HEK293 (cell line): ENCODE data around the gene CD68.
A peak's percentile ranks its signal among the peaks of the same experiment; 100 is the strongest.

Experiments
- GLI2 ChIP-seq: fragments of 450-650 bp; formaldehyde crosslinking; IDR thresholded peaks from 2 replicates; pipeline ENCODE4; 2017; ENCODE audit warnings: missing biosample characterization, missing genetic modification characterization, low read depth, borderline replicate concordance
- HOXC10 ChIP-seq: sonication (generic); formaldehyde crosslinking; IDR thresholded peaks from 2 replicates; pipeline ENCODE4 v1.8.1; 2023; ENCODE audit warnings: mild to moderate bottlenecking, missing genetic modification reagents
- IKZF3 ChIP-seq: fragments of 450-650 bp; IDR thresholded peaks from 2 replicates; pipeline ENCODE4 v1.5.0; 2018; ENCODE audit warnings: missing biosample characterization, mild to moderate bottlenecking, missing genetic modification characterization, moderate library complexity
- KLF10 ChIP-seq: fragments of 450-650 bp; IDR thresholded peaks from 2 replicates; pipeline ENCODE4 v1.5.1; 2018; ENCODE audit warnings: missing biosample characterization, mild to moderate bottlenecking, missing genetic modification characterization
- KLF7 ChIP-seq: fragments of 450-650 bp; formaldehyde crosslinking; IDR thresholded peaks from 2 replicates; pipeline ENCODE4 v1.5.1; 2016; ENCODE audit warnings: missing biosample characterization, missing genetic modification characterization, borderline replicate concordance
- MZF1 ChIP-seq: fragments of 450-650 bp; formaldehyde crosslinking; IDR thresholded peaks from 2 replicates; pipeline ENCODE4 v1.5.1; 2017; ENCODE audit warnings: missing biosample characterization, missing genetic modification characterization, borderline replicate concordance
- OSR2 ChIP-seq: fragments of 450-650 bp; formaldehyde crosslinking; IDR thresholded peaks from 2 replicates; pipeline ENCODE4 v1.5.1; 2016; ENCODE audit warnings: missing biosample characterization, missing genetic modification characterization
- PRDM1 ChIP-seq: fragments of 450-650 bp; formaldehyde crosslinking; IDR thresholded peaks from 2 replicates; pipeline ENCODE4; 2016; ENCODE audit warnings: missing biosample characterization, missing genetic modification characterization
- PRDM10 ChIP-seq: fragments of 450-650 bp; formaldehyde crosslinking; IDR thresholded peaks from 2 replicates; pipeline ENCODE4 v1.5.1; 2016; ENCODE audit warnings: missing biosample characterization, missing genetic modification characterization
- SP2 ChIP-seq: fragments of 450-650 bp; formaldehyde crosslinking; IDR thresholded peaks from 2 replicates; pipeline ENCODE4 v1.5.1; 2016; ENCODE audit warnings: missing biosample characterization, missing genetic modification characterization
- YY2 ChIP-seq: fragments of 450-650 bp; formaldehyde crosslinking; IDR thresholded peaks from 2 replicates; pipeline ENCODE4 v1.5.1; 2016; ENCODE audit warnings: missing biosample characterization, missing genetic modification characterization
- ZBTB48 ChIP-seq: fragments of 450-650 bp; formaldehyde crosslinking; IDR thresholded peaks from 2 replicates; pipeline ENCODE4 v1.5.1; 2016; ENCODE audit warnings: missing biosample characterization, missing genetic modification characterization
- ZBTB49 ChIP-seq: fragments of 450-650 bp; formaldehyde crosslinking; IDR thresholded peaks from 2 replicates; pipeline ENCODE4 v1.5.1; 2016; ENCODE audit warnings: missing biosample characterization, missing genetic modification characterization, low read depth
- ZNF133 ChIP-seq: fragments of 450-650 bp; formaldehyde crosslinking; IDR thresholded peaks from 2 replicates; pipeline ENCODE4 v1.5.1; 2016; ENCODE audit warnings: missing biosample characterization, missing genetic modification characterization
- ZNF148 ChIP-seq: fragments of 450-650 bp; formaldehyde crosslinking; IDR thresholded peaks from 2 replicates; pipeline ENCODE4 v1.5.0; 2017; ENCODE audit warnings: missing biosample characterization, missing genetic modification characterization, borderline replicate concordance
- ZNF155 ChIP-seq: fragments of 450-650 bp; formaldehyde crosslinking; IDR thresholded peaks from 2 replicates; pipeline ENCODE4 v1.5.1; 2016; ENCODE audit warnings: missing biosample characterization, missing genetic modification characterization
- ZNF157 ChIP-seq: fragments of 450-650 bp; formaldehyde crosslinking; IDR thresholded peaks from 2 replicates; pipeline ENCODE4 v1.5.1; 2016; ENCODE audit warnings: missing biosample characterization, missing genetic modification characterization
- ZNF202 ChIP-seq: fragments of 450-650 bp; formaldehyde crosslinking; IDR thresholded peaks from 2 replicates; pipeline ENCODE4 v1.5.1; 2016; ENCODE audit warnings: missing biosample characterization, missing genetic modification characterization, borderline replicate concordance
- ZNF223 ChIP-seq: fragments of 450-650 bp; formaldehyde crosslinking; IDR thresholded peaks from 2 replicates; pipeline ENCODE4 v1.5.1; 2016; ENCODE audit warnings: missing biosample characterization, missing genetic modification characterization
- ZNF280D ChIP-seq: fragments of 450-650 bp; formaldehyde crosslinking; IDR thresholded peaks from 2 replicates; pipeline ENCODE4 v1.5.1; 2016; ENCODE audit warnings: missing biosample characterization, missing genetic modification characterization
- ZNF302 ChIP-seq: fragments of 450-650 bp; formaldehyde crosslinking; IDR thresholded peaks from 2 replicates; pipeline ENCODE4 v1.5.1; 2016; ENCODE audit warnings: missing biosample characterization, missing genetic modification characterization, low read depth
- ZNF366 ChIP-seq: fragments of 450-650 bp; formaldehyde crosslinking; conservative IDR thresholded peaks from 2 replicates; pipeline ENCODE4 v1.5.1; 2016; ENCODE audit warnings: missing biosample characterization, missing genetic modification characterization
- ZNF426 ChIP-seq: fragments of 450-650 bp; formaldehyde crosslinking; IDR thresholded peaks from 2 replicates; pipeline ENCODE4 v1.5.1; 2017; ENCODE audit warnings: missing biosample characterization, missing genetic modification characterization, mild to moderate bottlenecking, inconsistent platforms, moderate library complexity
- ZNF501 ChIP-seq: fragments of 450-650 bp; formaldehyde crosslinking; IDR thresholded peaks from 2 replicates; pipeline ENCODE4 v1.5.1; 2016; ENCODE audit warnings: missing biosample characterization, missing genetic modification characterization
- ZNF510 ChIP-seq: fragments of 450-650 bp; formaldehyde crosslinking; IDR thresholded peaks from 2 replicates; pipeline ENCODE4 v1.5.1; 2018; ENCODE audit warnings: mild to moderate bottlenecking, missing genetic modification characterization, missing biosample characterization; ENCODE audit not compliant: insufficient replicate concordance
- ZNF544 ChIP-seq: fragments of 450-650 bp; formaldehyde crosslinking; IDR thresholded peaks from 2 replicates; pipeline ENCODE4 v1.5.0; 2017; ENCODE audit warnings: missing biosample characterization, missing genetic modification characterization
- ZNF555 ChIP-seq: fragments of 450-650 bp; formaldehyde crosslinking; conservative IDR thresholded peaks from 2 replicates; pipeline ENCODE4 v1.5.1; 2017; ENCODE audit warnings: missing biosample characterization, mild to moderate bottlenecking, missing genetic modification characterization, inconsistent platforms
- ZNF600 ChIP-seq: fragments of 450-650 bp; formaldehyde crosslinking; IDR thresholded peaks from 2 replicates; pipeline ENCODE4 v1.5.1; 2016; ENCODE audit warnings: missing biosample characterization, missing genetic modification characterization
- ZSCAN16 ChIP-seq: fragments of 450-650 bp; formaldehyde crosslinking; IDR thresholded peaks from 2 replicates; pipeline ENCODE4 v1.5.1; 2016; ENCODE audit warnings: missing biosample characterization, missing genetic modification characterization

Gene CD68

GRCh38 chr17:7586673-7587419 lies 7.4 kb downstream of the CD68 start (continued):
- no peak for TF ChIP-seq ZBTB49 (tag by site-specific recombination)
- TF ChIP-seq ZNF501 (tag by site-specific recombination) = no peak
- 0 out of 2 replicates have a peak, but pooled peaks have one; percentile 29 for TF ChIP-seq ZNF600 (tag by site-specific recombination)
- no peak for TF ChIP-seq ZNF302 (tag by site-specific recombination)
- no peak for TF ChIP-seq ZNF555 (tag by site-specific recombination)
- no peak for TF ChIP-seq ZNF223 (tag by site-specific recombination)
- no peak for TF ChIP-seq ZNF280D (tag by site-specific recombination)
- TF ChIP-seq ZNF544 (tag by site-specific recombination) = no peak
- TF ChIP-seq ZNF133 (tag by site-specific recombination) = no peak
- no peak for TF ChIP-seq ZNF155 (tag by site-specific recombination)
- TF ChIP-seq PRDM1 (tag by site-specific recombination) = peak; percentile 70; the same call in 1 of the 2 replicates
- no peak for TF ChIP-seq ZNF157 (tag by site-specific recombination)
- TF ChIP-seq IKZF3 (tag by site-specific recombination) = peak; percentile 80
- TF ChIP-seq ZNF148 (tag by site-specific recombination) = no peak
- no peak for TF ChIP-seq OSR2 (tag by site-specific recombination)
- no peak for TF ChIP-seq YY2 (tag by site-specific recombination)
- 0 out of 2 replicates have a peak, but pooled peaks have one; percentile 8 for TF ChIP-seq SP2
- TF ChIP-seq MZF1 (tag by site-specific recombination) = no peak
- TF ChIP-seq GLI2 = no peak
- no peak for TF ChIP-seq PRDM10 (tag by site-specific recombination)
- no peak for TF ChIP-seq ZNF366 (tag by site-specific recombination)
- no peak for TF ChIP-seq ZNF426 (tag by site-specific recombination)
- TF ChIP-seq KLF7 (tag by site-specific recombination) = no peak
- no peak for TF ChIP-seq ZBTB48 (tag by site-specific recombination)
- TF ChIP-seq ZNF202 = no peak
- no peak for TF ChIP-seq ZNF510 (tag by site-specific recombination)
- no peak for TF ChIP-seq KLF10 (tag by site-specific recombination)
- no peak for TF ChIP-seq HOXC10 (CRISPR knock-in tag)
- no peak for TF ChIP-seq ZSCAN16 (tag by site-specific recombination)
